DMS153 treated with DMSO at 0.1 percent for 48 hours (cell line): Measurements from ENCODE around the gene LDLRAP1.
"Not testable (repeated sequence)": the region's sequence is repeated elsewhere in the genome, so short reads cannot be mapped to it uniquely, and the experiment has no call there.

ENCODE experiments used
- DNase-seq: peaks from one replicate; lab custom pipeline; 2025; ENCODE audit not compliant: unreplicated experiment; lab: John Stamatoyannopoulos, UW

LDLRAP1 gene

DNA sequence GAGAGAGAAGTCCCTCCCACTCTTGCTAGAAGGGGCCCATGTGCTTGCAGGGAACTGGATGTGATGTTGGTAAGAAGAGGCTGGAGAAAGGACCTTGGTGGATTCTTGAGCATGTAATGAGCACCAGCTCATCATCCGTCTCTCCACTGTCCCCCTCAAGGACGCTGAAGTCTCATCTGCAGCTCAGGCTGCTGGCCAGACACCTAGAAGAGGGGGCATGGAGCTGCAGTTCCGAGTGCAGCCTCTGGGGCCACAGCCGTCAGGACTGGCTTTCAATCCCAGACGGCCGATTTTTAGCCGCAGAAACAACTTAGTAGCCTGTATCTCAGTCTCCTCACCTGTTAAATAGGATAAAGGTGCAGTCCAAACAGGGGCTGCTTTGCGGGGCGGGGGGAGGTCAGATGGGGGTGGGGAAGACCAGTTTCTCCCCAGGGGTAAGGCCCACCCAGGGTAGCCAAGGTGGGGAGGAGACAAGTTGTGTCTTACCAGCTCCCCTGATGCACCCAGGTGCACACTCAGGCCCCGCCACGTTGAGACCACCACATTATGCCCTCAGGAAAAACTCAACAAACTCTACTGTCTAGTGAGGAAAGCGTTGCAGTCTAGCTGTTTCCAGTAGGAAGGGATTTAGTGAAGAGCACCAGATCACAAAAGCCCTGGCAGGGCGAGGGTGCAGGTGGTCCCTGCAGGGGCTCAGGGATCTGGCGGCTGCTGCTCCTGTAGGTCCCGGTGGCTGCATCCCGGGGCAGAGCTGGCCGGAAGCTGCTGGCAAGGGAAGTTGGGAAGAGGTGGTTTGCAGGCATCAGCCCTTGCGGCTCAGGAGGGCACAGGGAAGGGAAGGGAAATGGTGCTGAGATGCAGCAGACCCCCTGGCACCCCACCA, 29.5 kb downstream of the LDLRAP1 start:
- DNase-seq: peak; percentile 13

GRCh38 chr1:25573591-25573930, 30.2 kb downstream of the LDLRAP1 start:
- no peak for DNase-seq

DNA sequence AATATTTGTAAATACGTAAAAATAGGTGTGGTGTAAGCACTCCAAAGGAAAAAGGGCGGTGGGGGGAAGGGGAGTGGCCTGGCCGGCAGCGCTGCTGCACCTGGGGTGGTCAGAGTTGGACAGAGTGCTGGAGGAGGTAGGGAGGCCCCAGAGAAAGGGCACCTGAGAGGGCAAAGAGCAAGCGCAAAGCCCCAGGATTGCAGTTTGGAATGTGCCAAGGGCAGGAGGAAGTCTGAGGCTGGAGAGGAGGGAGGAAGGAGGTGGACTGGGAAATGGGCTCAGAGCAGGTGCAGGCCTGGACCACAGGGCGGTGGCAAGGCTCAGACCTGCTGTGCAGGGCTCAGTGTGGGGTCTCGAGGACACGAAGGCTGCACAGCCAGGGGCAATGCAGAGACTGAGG, 30.6 kb downstream of the LDLRAP1 start:
- DNase-seq: no peak

GRCh38 chr1:25575191-25575590, 31.8 kb downstream of the LDLRAP1 start:
- no peak for DNase-seq

- DNase-seq: no peak
These were observed 33.2 kb downstream of the LDLRAP1 start for GRCh38 chr1:25576459-25577133.

DNA sequence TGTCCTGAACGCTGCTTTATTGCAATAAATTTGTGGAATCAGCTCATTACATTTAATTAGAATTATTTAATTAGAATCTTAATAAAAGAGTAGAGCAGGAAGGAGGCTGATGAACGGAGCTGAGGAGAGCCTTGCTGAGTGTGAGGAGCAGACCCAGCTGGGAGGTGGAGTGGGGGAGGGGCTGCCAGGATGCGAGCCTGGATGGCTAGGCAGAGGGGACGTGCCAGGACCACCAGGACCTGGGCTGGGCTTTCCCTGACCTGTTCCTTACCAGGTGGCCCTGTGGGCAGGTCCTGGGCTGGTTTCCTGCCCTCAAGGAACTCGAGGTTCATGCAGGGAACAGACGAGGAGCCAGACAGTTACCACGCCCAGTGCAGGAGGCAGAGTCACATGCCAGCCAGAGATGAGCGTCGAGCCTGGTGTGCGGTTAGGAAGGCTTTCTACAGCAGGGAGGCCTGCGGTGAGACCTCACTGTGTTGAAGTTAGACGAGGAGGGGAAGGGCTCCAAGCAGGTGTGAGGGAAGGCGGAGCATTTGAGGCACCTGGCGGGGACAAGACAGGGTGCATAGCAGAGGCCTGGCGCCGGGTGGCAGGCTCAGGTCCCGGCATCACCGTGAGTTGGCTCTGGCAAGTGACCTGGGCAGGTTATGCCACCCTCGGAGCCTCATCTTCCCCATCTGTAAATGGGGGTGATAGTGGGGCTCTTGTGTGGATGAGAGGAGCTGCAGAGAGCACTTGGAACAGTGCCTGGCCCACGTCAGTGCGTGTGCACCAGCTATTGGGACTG, 33.9 kb downstream of the LDLRAP1 start:
- no peak for DNase-seq

- no peak for DNase-seq
These were observed 36.2 kb downstream of the LDLRAP1 start for GRCh38 chr1:25579292-25580252.

GRCh38 chr1:25580927-25581326, 37.5 kb downstream of the LDLRAP1 start:
- no peak for DNase-seq

DNA sequence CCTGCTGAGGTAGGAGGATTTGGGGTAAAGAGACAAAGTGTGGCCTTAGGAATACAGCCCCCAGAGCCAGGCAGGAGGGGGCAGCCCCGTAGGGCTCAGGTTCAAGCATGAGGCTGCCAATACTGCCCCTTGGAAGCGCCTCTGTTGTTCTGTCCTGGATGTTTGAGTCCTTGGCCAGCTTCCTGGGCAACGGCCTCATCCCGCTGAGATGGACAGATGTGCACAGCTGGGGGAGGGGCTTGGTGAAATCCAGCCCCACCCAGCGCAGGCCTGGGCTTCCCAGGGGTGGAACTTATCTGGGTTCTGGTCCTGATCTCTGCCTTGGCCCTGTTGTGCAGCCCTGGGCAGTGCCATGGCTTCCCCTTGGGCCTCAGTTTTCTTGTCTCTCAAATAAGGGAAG, 38.4 kb downstream of the LDLRAP1 start:
- DNase-seq: no peak

DNA sequence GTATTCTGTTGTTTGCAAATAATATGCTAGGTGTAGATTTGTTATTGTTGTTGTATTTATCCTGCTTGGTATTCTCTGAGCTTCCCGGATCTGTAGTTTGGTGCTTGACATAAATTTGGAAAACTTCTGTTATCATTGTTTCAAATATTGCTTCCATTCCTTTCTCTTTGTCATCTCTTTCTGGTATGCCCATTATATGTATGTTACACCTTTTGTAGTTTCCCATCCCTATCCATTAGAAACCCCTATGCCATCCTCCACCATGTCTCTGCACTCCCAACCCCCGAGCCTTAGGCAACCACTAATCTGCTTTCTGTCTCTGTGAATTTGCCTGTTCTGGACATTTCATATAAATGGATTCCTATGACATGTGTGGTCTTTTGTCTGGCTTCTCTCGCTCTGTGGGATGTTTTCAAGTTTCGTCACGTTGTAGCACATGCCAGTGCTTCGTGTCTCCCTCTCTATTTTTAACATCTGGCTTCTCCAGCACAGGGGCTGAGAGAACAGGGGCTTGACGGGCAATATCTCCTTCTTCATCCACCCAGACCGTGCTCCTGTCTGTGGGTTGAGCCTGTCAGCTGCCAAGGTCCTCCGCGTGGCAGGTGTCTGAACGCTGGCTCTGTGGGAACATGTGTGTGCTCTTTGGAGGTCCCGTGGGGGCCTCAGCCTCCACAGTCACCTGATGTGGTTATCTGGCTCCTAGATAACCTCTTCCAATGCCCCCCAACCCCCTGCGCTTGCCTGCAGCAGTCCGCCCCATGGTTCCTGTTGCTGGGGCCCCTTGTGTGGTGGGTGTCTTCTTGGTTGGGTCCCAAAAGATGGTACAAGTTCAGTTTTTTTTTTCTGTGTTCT, 40.3 kb downstream of the LDLRAP1 start:
- no peak for DNase-seq

DNA sequence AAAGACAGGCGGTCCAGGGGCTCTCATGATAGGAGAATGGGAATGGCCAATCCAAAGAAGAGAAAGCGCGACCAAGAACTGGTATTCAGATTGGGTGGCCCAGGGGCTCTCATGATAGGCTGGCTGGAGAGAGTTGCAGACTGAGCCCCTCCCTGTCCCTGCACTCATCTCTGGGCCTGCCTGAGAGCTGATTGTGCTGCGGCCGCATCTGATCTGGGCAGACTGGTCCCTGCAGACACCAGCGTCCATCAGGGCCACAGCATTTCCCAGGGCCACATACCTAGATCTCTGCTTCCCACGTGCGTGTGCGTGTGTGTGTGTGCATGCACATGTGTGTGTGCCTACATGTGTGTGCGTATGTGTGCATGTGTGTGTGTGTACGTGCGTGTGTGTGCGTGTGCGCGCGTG, 42.8 kb downstream of the LDLRAP1 start:
- DNase-seq: no peak

- DNase-seq: no peak
These were observed 43.9 kb downstream of the LDLRAP1 start for GRCh38 chr1:25587290-25587689.

DNA sequence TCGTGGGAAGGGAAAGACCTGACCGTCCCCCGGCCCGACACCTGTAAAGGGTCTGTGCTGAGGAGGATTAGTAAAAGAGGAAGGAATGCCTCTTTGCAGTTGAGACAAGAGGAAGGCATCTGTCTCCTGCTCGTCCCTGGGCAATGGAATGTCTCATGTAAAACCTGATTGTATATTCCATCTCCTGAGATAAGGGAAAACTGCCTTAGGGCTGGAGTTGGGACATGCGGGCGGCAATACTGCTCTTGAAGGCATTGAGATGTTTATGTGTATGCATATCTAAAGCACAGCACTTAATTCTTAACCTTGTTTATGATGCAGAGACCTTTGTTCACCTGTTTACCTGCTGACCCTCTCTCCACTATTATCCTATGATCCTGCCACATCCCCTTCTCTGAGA, 44.8 kb downstream of the LDLRAP1 start:
- not testable (repeated sequence) for DNase-seq

DNA sequence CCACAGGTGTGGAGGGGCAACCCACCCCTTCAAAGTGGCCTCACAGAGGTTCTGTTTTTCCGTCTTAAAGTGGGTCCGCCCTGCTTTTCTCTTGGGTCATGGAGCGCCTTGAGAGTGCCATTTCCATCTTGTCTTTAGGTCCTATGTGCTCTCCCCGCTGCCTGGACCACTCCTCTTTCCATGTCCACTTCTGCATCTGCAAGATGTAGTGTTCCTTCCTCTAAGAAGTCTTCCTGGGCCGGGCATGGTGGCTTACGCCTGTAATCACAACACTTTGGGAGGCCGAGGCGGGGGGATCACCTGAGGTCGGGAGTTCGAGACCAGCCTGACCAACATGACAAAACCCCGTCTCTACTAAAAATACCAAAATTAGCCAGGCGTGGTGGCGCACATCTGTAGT, 45.4 kb downstream of the LDLRAP1 start:
- DNase-seq: not testable (repeated sequence)

DNA sequence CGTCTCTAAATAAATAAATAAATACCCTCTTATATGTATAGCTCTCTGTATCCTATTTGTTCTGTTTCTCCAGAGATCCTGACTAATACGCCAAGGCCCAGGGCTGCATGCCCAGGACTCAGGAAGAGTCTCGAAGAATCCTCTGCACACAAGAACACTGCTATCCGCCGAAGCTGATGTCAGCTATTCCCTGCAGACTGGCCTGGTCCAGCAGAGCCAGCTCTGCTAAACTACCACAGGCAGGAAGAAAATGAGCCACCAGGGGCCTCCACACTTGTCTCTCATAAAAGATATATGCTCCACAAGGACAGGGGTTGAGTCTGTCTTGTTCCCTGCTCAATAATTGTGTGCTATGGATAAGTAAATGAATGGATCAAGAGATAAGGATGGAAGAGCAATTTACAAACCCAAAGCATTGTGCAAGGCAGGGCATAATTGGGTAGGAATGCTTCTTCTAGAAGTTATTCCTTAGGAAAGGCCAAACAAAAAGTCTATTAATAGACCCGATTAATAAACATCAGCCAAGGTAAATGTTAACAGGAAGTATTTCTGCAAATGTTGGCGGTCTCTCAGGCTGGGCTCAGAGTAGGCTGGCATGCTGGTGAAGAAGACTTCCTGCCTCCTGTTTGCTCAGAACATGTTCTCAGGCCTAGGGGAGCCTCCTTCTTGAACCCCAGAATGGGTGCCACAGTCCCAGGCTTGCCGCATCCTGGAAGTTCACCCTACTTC, 46.9 kb downstream of the LDLRAP1 start:
- DNase-seq: no peak

- no peak for DNase-seq
These were observed 50.5 kb downstream of the LDLRAP1 start for GRCh38 chr1:25593861-25594260.

DNA sequence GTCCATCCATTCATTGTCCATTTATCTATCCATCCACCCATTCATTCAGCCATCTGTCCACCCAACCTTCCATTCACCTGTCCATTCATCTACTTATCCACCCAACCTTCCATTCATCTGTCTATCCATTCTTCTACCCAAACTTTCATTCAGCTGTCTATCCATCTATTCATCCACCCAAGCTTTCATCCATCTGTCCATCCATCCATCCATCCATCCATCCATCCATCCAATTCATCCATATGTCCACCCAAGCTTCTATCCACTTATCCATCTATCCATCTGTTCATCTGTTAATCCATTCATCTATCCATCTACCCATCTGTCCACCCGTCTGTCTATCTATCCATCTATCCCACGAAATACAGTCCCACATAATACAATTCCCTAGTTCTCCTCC, 51.6 kb downstream of the LDLRAP1 start:
- no peak for DNase-seq

DNA sequence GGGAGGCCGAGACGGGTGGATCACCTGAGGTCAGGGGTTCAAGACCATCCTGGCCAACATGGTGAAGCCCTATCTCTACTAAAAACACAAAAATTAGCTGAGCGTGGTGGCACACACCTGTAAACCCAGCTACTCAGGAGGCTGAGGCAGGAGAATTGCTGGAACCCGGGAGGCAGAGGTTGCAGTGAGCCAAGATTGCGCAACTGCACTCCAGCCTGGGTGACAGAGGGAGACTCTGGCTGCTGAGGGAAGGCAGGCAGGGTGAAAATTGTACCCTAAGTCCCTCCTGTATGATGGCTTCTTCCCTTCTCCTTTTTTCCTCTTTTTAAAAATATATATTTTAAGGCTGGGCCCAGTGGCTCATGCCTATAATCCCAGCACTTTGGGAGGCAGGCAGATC, 53.2 kb downstream of the LDLRAP1 start:
- DNase-seq: not testable (repeated sequence)

- DNase-seq: no peak
These were observed 55.5 kb downstream of the LDLRAP1 start for GRCh38 chr1:25598879-25599278.
